Uterus (tissue), 2 donors: Measurements from ENCODE around the gene INTS1.

Source experiments
- CTCF ChIP-seq, 4 experiments: fragments of 200-600 bp in 2 of 4; fragments of 450-650 bp in 2 of 4; sonication (generic) in 2 of 4; IDR thresholded peaks; one replicate each; pipeline ENCODE4 v1.5.1; 2016 to 2019; ENCODE audit warnings: antibody characterized with exemption in 4 of 4, mild to moderate bottlenecking in 2 of 4, moderate library complexity in 1 of 4
- POLR2A ChIP-seq, 2 donors: fragments of 450-650 bp; IDR thresholded peaks; one replicate each; pipeline ENCODE4 v1.6.1; 2016; ENCODE audit warnings: antibody characterized with exemption in 2 of 2, mild to moderate bottlenecking in 1 of 2, moderate library complexity in 1 of 2

GRCh38 chr7:1492221-1492620 lies 12.0 kb downstream of the INTS1 start:
- TF ChIP-seq CTCF (IDR thresholded peaks at IDR 0.05) (no peak), POLR2A (IDR thresholded peaks at IDR 0.05) (no peak)
